NCI-H2171 (cell line): Measurements from ENCODE around the gene MAD1L1.

Experiments used
- DNase-seq: peaks from one replicate; lab custom pipeline; 2025; lab: John Stamatoyannopoulos, UW

MAD1L1 gene

GRCh38 chr7:2029936-2030335 lies 202.8 kb downstream of the MAD1L1 start:
- DNase-seq = no peak

GRCh38 chr7:2029211-2029905 lies 203.4 kb downstream of the MAD1L1 start:
- DNase-seq = no peak

- no peak for DNase-seq
Measured at GRCh38 chr7:2028733-2029132, 204.0 kb downstream of the MAD1L1 start.

GRCh38 chr7:2025188-2025587 lies 207.6 kb downstream of the MAD1L1 start:
- DNase-seq = no peak

- no peak for DNase-seq
Measured at GRCh38 chr7:2024567-2024918, 208.2 kb downstream of the MAD1L1 start.

GRCh38 chr7:2023877-2024566 lies 208.7 kb downstream of the MAD1L1 start:
- DNase-seq = no peak

- no peak for DNase-seq
Measured at GRCh38 chr7:2022737-2023250, 210.0 kb downstream of the MAD1L1 start.

GRCh38 chr7:2022021-2022409 lies 210.7 kb downstream of the MAD1L1 start:
- no peak for DNase-seq

GRCh38 chr7:2019711-2020511 lies 212.8 kb downstream of the MAD1L1 start:
- DNase-seq = no peak

- no peak for DNase-seq
Measured at GRCh38 chr7:2019461-2019710, 213.4 kb downstream of the MAD1L1 start.

GRCh38 chr7:2018569-2019460 lies 213.9 kb downstream of the MAD1L1 start:
- DNase-seq = no peak

- DNase-seq = no peak
Measured at GRCh38 chr7:2017914-2018568, 214.7 kb downstream of the MAD1L1 start.

- no peak for DNase-seq
Measured at GRCh38 chr7:2017481-2017891, 215.3 kb downstream of the MAD1L1 start.

GRCh38 chr7:2016761-2017480 lies 215.8 kb downstream of the MAD1L1 start:
- DNase-seq = no peak

- DNase-seq = no peak
Measured at GRCh38 chr7:2016021-2016631, 216.6 kb downstream of the MAD1L1 start.

- no peak for DNase-seq
Measured at GRCh38 chr7:2015251-2015871, 217.4 kb downstream of the MAD1L1 start.

- DNase-seq = no peak
Measured at GRCh38 chr7:2014391-2015241, 218.1 kb downstream of the MAD1L1 start.

GRCh38 chr7:2013381-2014311 lies 219.1 kb downstream of the MAD1L1 start:
- DNase-seq = no peak
